NOMO-1 (cell line): ENCODE data around the gene NECAB2.

Experiments
- DNase-seq, 2 experiments: peaks; one replicate each; lab custom pipeline; 2025; ENCODE audit not compliant: unreplicated experiment in 2 of 2; lab: John Stamatoyannopoulos, UW

NECAB2 gene

DNA sequence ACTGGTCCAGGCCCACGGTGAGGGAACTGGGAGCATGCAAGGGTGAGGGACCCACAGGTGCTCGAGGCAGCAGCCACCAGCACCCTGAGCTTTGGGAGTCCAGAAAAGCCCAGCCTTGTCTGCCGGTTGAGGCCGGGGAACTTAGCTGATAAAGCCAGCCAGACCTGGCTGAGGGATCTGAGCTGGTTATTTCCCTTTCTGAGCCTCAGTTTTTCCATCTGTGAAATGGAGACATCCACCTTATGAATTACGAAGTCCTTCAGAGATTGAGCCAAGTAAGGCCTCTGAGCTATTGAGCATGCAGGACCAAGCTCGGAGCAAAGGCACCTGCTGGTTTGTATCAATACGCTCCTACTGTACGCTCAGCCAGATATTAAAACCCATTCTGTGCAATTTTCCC lies 13.8 kb downstream of the NECAB2 start:
- DNase-seq: no peak

DNA sequence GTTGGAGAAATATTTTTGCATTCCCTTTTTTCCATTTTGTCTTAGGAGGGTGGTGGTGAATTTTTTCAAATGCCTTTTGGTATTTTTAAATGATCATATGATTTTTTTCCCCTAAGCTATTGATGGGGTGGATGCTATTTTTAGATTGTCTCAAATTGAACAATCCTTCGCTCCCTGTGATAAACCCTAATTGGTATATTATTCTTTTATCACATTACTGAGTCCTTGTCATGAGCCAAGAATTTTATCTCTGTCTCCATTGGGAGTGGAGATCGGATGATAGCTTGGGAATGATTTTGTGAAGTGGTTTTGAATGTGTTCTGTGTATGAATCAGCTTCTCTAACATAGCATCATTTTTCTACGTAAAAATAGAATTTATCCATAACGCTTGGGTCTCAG lies 15.4 kb downstream of the NECAB2 start:
- DNase-seq: no peak

DNA sequence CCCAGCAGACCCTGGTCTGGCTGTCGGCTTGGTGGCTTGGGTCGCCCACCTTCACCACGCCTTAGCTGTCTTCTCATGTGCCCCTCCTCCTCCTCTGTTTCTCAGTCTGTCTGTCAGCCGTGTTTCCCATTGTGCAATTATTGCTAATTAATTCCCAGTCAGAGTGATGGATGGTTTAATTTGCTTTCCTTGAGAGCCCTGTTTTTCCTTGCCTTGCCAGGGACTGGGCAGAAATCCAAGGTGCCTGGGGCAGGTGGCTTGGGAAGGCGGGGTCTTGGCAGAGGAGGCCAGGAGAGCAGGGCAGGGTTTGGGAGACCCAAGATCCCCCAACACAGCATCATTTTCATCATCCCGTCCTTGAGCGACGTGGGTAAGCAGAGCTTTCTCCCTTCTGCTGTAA lies 21.3 kb downstream of the NECAB2 start:
- no peak for DNase-seq

DNA sequence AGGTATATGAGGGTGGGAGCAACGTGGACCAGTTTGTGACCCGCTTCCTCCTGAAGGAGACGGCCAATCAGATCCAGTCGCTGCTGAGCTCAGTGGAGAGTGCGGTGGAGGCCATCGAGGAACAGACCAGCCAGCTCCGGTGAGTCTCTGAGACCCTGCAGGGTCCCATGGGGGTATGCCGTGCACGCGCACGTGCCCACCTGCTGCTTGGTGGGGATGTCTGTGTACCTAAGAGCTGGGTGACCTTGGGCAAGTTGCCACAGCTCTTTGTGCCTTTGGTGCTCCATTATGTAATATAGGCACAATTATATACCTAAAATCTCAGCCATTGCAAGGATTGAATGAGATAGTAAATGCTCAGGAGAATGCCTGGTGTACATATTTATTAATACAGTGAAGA lies 22.4 kb downstream of the NECAB2 start:
- no peak for DNase-seq

GRCh38 chr16:83992624-83993023 lies 24.6 kb downstream of the NECAB2 start:
- DNase-seq: no peak

- peak; percentile 79 to 85 for DNase-seq
Measured at GRCh38 chr16:83994087-83994486, 26.0 kb downstream of the NECAB2 start.

- no peak for DNase-seq
Measured at GRCh38 chr16:83994703-83995102, 26.7 kb downstream of the NECAB2 start.

GRCh38 chr16:83995754-83996153 lies 27.7 kb downstream of the NECAB2 start:
- DNase-seq: no peak

- DNase-seq: no peak
Measured at GRCh38 chr16:83996481-83997252, 28.6 kb downstream of the NECAB2 start.

- DNase-seq: no peak
Measured at GRCh38 chr16:83998091-83998490, 30.0 kb downstream of the NECAB2 start.

DNA sequence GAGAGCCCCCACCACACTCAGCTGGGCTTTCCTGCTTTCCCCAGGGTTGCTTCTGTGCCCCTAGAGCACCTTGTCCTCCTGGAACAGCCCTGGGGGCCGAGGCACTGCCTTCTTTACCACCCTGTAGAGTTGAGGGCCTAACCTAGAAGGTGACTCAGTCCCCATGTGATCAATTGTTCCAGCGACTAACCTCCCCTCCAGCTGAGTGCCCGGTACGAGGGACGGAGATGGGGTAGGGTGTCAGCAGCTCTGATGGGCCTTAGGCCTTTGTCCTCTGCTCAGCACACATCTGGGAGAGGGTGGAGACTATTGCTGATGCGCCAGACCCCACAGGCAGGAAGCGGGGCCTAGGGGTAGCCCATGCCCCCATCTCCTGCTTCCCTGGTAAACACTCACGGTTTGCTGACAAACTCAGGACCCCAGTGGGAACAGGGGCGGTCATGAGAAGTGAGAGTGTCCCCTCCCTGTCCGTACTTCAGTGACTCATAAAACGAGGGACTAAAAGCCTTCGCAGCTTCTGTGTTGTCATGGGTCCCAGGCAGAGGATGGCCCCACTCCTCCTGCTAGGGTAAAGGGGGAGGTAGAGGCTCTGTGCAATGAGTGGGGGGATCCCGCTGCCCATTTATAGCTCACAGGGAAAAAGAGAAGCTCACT lies 33.1 kb downstream of the NECAB2 start:
- no peak for DNase-seq

GRCh38 chr16:84001726-84002125 lies 33.7 kb downstream of the NECAB2 start:
- no peak for DNase-seq

- DNase-seq: no peak
Measured at GRCh38 chr16:84003038-84003437, 35.0 kb downstream of the NECAB2 start.

- no peak for DNase-seq
Measured at GRCh38 chr16:84004442-84004841, 36.4 kb downstream of the NECAB2 start.

DNA sequence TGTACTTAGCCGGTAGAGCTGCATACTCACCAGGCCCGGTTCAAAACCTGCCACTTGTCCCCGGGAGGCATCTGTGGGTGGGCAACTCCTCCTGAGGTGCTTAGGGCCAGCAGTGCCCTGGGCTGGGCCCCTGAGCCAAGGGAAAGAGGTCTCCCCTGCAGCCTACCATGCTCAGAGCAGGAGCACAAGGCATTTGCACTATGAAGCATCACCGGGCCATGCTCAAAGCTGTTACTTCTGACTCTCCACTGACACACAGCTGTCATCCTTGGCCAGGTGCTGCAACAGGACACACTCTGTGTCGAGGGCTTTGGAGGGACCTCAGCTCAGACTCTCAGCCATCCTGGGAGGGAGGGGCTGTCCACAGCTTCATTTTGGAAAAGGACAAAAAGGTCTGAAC lies 37.3 kb downstream of the NECAB2 start:
- DNase-seq: no peak

GRCh38 chr16:84007520-84007919 lies 39.5 kb downstream of the NECAB2 start:
- DNase-seq: no peak

- no peak for DNase-seq
Measured at GRCh38 chr16:84007965-84008364, 39.9 kb downstream of the NECAB2 start.

- no peak for DNase-seq
Measured at GRCh38 chr16:84009282-84009681, 41.2 kb downstream of the NECAB2 start.

DNA sequence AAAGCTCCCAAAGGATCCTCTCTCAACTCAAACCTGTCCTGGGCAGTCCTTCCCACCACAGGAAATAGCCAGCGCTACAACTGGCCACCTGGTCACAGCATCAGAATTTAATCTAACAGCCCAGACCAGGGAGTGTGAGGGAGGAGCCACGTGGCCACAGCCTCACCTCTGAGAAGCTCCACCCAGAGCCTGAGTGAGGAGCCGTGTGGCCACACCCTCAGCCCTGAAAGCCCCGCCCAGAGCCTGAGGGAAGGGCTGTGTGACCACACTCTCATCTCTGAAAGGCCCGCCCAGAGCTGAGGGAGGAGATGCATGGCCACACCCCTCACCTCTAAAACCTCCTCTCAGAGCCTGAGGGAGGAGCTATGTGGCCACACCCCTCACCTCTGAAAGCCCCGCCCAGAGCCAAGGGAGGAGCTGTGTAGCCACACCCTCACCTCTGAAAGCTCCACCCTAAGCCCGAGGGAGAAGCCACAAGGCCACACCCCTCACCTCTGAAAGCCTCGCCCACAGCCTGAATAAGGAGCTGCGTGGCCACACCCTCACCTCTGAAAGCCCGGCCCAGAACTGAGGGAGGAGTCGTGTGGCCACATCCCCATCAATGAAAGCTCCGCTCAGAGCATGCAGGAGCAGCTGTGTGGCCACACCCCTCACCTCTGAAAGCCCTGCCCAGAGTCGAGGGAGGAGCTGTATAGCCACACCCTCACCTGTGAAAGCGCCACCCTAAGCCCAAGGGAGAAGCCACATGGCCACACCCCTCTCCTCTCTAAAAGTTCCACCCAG lies 45.9 kb downstream of the NECAB2 start:
- peak; percentile 38 to 41 for DNase-seq

DNA sequence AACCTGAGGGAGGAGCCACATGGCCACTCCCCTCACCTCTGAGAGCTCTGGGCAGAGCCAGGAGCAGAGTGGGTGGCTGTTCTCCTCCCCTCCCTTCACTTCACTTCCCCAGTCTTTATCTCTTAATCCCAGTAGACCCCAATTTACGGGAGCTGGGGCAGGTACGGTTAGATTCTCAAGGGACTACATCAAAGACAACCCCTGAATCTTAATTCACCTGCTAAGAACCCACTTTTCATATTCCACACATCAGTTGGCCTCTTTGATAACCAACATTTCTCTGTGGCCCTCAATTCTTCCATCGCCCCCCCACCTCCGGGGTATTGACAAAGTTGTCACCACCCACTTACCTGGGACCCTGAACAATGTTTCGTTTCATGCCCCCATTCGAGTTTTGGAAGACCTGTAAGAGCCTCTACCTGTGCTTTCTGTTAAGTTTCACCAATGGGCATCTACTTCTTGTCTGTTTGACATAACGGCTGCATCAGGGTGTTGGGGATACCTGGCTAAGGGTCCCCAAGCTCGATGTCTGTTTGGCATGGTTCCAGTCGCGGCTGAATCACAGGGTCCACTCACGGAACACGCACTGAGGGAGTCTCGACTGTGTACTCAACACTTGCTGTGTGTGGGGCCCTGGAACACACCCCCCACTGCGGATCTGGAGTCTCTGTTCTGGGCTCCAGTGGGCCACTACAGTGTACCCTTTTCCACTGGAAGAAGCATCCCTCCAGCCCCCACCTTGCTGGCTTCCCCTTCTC lies 46.7 kb downstream of the NECAB2 start:
- DNase-seq: no peak

DNA sequence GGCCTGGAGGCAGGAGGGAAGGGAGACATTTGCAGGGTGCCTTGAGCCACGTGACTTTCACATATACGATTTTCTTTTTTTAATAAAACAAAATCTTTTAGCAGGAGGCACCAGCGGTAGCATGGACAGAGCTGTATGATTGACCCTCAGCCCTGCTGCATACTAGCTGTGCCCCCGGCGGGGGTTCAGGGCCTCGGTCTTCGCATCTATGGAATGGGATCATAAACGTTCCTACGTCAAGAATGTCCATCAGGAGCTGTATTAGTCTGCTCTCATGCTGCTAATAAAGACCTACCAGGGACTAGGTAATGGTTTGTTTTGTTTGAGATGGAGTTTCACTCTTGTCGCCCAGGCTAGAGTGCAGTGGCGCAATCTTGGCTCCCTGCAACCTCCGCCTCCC lies 47.4 kb downstream of the NECAB2 start:
- DNase-seq: no peak
